HEK293T (cell line): ENCODE results near the gene MORN1.

Experiments used
- HDGF ChIP-seq: fragments of 450-650 bp; IDR thresholded peaks from 2 replicates; pipeline ENCODE4 v1.6.1; 2017; ENCODE audit warnings: antibody characterized with exemption, borderline replicate concordance
- SUZ12 ChIP-seq: fragments of 450-650 bp; IDR thresholded peaks from 2 replicates; pipeline ENCODE4 v1.6.1; 2016; ENCODE audit warnings: mild to moderate bottlenecking
- TARDBP ChIP-seq: fragments of 450-650 bp; IDR thresholded peaks from 2 replicates; pipeline ENCODE4 v1.6.1; 2016

GRCh38 chr1:2376931-2377672 lies 14.3 kb downstream of the MORN1 start:
- no peak for TF ChIP-seq SUZ12
- TF ChIP-seq TARDBP, result no peak
- TF ChIP-seq HDGF, result no peak
